K562 (cell line): ENCODE measurements around the gene RUVBL2. TPM values are rescaled to one million over a fixed set of nuclear protein-coding genes. Genes with fewer than 3 reads are reported as not detected.

Experiments used
- ATAC-seq: fragments of 200-7000 bp; cut with Tn5 transposase; 3 replicates; pipeline ENCODE4 v1.9.1; 2020; ENCODE audit warnings: moderate library complexity
- BruUV-seq: library from RNA; stranded (reverse); fragments of 400-500 nt; replicated peaks from 2 replicates; lab custom pipeline; 2021; lab: Mats Ljungman, UMichigan
- CTCF ChIA-PET: fragments of 300-600 bp; formaldehyde crosslinking; extraction: SDS; loops from one replicate; lab custom pipeline; 2021; ENCODE audit warnings: low intra/inter-chr PET ratio; lab: Yijun Ruan, JAX
- POLR2A ChIA-PET: fragments of 300-600, 350-650 bp; sonication (Branson Sonifier 250); formaldehyde crosslinking; extraction: SDS; loops from one replicate; lab custom pipeline; 2021; ENCODE audit warnings: antibody characterized with exemption, inconsistent platforms; lab: Yijun Ruan, JAX
- DNase-seq, 4 experiments: peaks; one replicate each; pipeline versions ENCODE4 v3.0.0 to v3.0.0-alpha.2; 2011 to 2018; ENCODE audit warnings: low spot score in 3 of 4, mixed read lengths in 3 of 4; ENCODE audit errors: extremely low read depth in 1 of 4
- FAIRE-seq: peaks from 2 replicates; lab custom pipeline; 2011; peaks lifted over from hg19 to GRCh38; lab: Jason Lieb, UNC
- H2AFZ ChIP-seq: 2 replicates; pipeline ENCODE4 v1.6.0; 2011; ENCODE audit warnings: low read depth, low read length, control low read depth, inconsistent platforms
- H3K27ac ChIP-seq: fragments of 200-600 bp; 3 replicates; pipeline ENCODE4 v1.8.0; 2011; ENCODE audit warnings: low read depth, mild to moderate bottlenecking, control low read depth, inconsistent platforms, low read length, moderate library complexity, mixed read lengths; ENCODE audit errors: extremely low read depth
- H3K27me3 ChIP-seq, 2 experiments: fragments of 300-600 bp in 1 of 2; 2 replicates in 1 of 2; 3 replicates in 1 of 2; pipeline versions ENCODE4 v1.6.0 to v1.8.0; 2011; ENCODE audit warnings: inconsistent platforms in 2 of 2, low read length in 2 of 2, mild to moderate bottlenecking in 1 of 2, mixed read lengths in 1 of 2, moderate library complexity in 1 of 2; ENCODE audit not compliant: control insufficient read depth in 2 of 2, insufficient read depth in 2 of 2
- H3K36me3 ChIP-seq: fragments of 300-600 bp; 3 replicates; pipeline ENCODE4 v1.8.0; 2011; ENCODE audit warnings: mild to moderate bottlenecking, low read length, inconsistent platforms; ENCODE audit not compliant: control insufficient read depth, insufficient read depth
- H3K4me1 ChIP-seq, 2 experiments: fragments of 200-600 bp in 1 of 2; replicated peaks in 1 of 2; 2 replicates in 1 of 2; 3 replicates in 1 of 2; pipeline versions ENCODE4 v1.5.1 to v1.8.0; 2011; ENCODE audit warnings: inconsistent platforms in 2 of 2, low read length in 2 of 2, mild to moderate bottlenecking in 1 of 2, mixed read lengths in 1 of 2, moderate library complexity in 1 of 2; ENCODE audit not compliant: control insufficient read depth in 2 of 2, insufficient read depth in 2 of 2
- H3K4me2 ChIP-seq: 2 replicates; pipeline ENCODE4 v1.6.1; 2011; ENCODE audit warnings: low read length, control low read depth, inconsistent platforms, mixed read lengths; ENCODE audit not compliant: insufficient read depth
- H3K4me3 ChIP-seq: fragments of 200-600 bp; sonication (generic), shearing (Covaris generic); 2 replicates; pipeline ENCODE4 v1.5.1; 2016; ENCODE audit warnings: control low read depth, inconsistent platforms
- H3K79me2 ChIP-seq: fragments of 200-600 bp; 3 replicates; pipeline ENCODE4 v1.8.0; 2011; ENCODE audit warnings: low read length, inconsistent platforms; ENCODE audit not compliant: control insufficient read depth, insufficient read depth
- H3K9ac ChIP-seq, 2 experiments: 2 replicates each; pipeline versions ENCODE4 v1.6.0 to v1.6.1; 2011; ENCODE audit warnings: low read depth in 2 of 2, low read length in 2 of 2, control low read depth in 1 of 2, inconsistent platforms in 1 of 2, mild to moderate bottlenecking in 1 of 2, mixed read lengths in 1 of 2; ENCODE audit not compliant: insufficient read depth in 1 of 2
- H3K9me1 ChIP-seq: one replicate; pipeline ENCODE4 v1.6.0; 2011; ENCODE audit warnings: inconsistent platforms, mild to moderate bottlenecking, low read length, moderate library complexity; ENCODE audit not compliant: control insufficient read depth, insufficient read depth
- H3K9me3 ChIP-seq: replicated peaks from 2 replicates; pipeline ENCODE4 v1.5.1; 2011; ENCODE audit warnings: low read depth, low read length, inconsistent platforms; ENCODE audit not compliant: control insufficient read depth, insufficient read depth
- H4K20me1 ChIP-seq: replicated peaks from 2 replicates; pipeline ENCODE4 v1.6.1; 2011; ENCODE audit warnings: low read length, inconsistent platforms, mixed read lengths; ENCODE audit not compliant: control insufficient read depth, insufficient read depth
- EWSR1 ChIP-seq: fragments of 450-650 bp; IDR thresholded peaks from 2 replicates; pipeline ENCODE4 v1.6.1; 2018; ENCODE audit warnings: borderline replicate concordance, mild to moderate bottlenecking, low read depth, moderate library complexity; ENCODE audit not compliant: partially characterized antibody
- FOXA1 ChIP-seq: fragments of 450-650 bp; IDR thresholded peaks from 2 replicates; pipeline ENCODE4 v1.6.1; 2016; ENCODE audit warnings: mild to moderate bottlenecking, borderline replicate concordance
- GABPA ChIP-seq: fragments of 200-800 bp; sonication (Bioruptor generic); conservative IDR thresholded peaks from 2 replicates; pipeline ENCODE4 v1.6.1; 2016; ENCODE audit warnings: low read depth, missing genetic modification characterization, missing compliant biosample characterization
- GABPB1 ChIP-seq: sonication (generic); formaldehyde crosslinking; IDR thresholded peaks from 2 replicates; pipeline ENCODE4 v1.8.0; 2022; ENCODE audit warnings: mild to moderate bottlenecking, missing genetic modification reagents
- HLTF ChIP-seq: fragments of 450-650 bp; IDR thresholded peaks from 2 replicates; pipeline ENCODE4 v1.6.1; 2016
- MCM3 ChIP-seq: fragments of 450-650 bp; IDR thresholded peaks from 2 replicates; pipeline ENCODE4 v1.6.1; 2016
- MCM7 ChIP-seq, 2 experiments: fragments of 450-650 bp; IDR thresholded peaks; 2 replicates each; pipeline ENCODE4 v1.6.1; 2016 to 2018
- NCOA2 ChIP-seq, 2 experiments: fragments of 450-650 bp; IDR thresholded peaks; 2 replicates each; pipeline ENCODE4 v1.6.1; 2018; ENCODE audit warnings: mild to moderate bottlenecking in 2 of 2, moderate library complexity in 1 of 2; ENCODE audit not compliant: partially characterized antibody in 2 of 2
- NFRKB ChIP-seq: fragments of 450-650 bp; IDR thresholded peaks from 2 replicates; pipeline ENCODE4 v1.6.1; 2016; ENCODE audit warnings: low read depth
- NONO ChIP-seq, 2 experiments: fragments of 200-400 bp in 1 of 2; fragments of 450-650 bp in 1 of 2; formaldehyde crosslinking in 1 of 2; IDR thresholded peaks; 2 replicates each; pipeline ENCODE4 v1.6.1; 2017; ENCODE audit warnings: low read depth in 2 of 2, mild to moderate bottlenecking in 2 of 2, moderate library complexity in 2 of 2, low read length in 1 of 2
- PRDM10 ChIP-seq: fragments of 450-650 bp; IDR thresholded peaks from 2 replicates; pipeline ENCODE4 v1.6.1; 2018; ENCODE audit not compliant: partially characterized antibody
- RBBP5 ChIP-seq: fragments of 200-600 bp; sonication (generic); IDR thresholded peaks from 2 replicates; pipeline ENCODE4 v1.6.1; 2012; ENCODE audit warnings: borderline replicate concordance, mild to moderate bottlenecking, low read length, control low read depth, inconsistent platforms; ENCODE audit not compliant: insufficient read depth, poor library complexity, severe bottlenecking
- RNF219 ChIP-seq: fragments of 250-450 bp; sonication (Bioruptor Pico); IDR thresholded peaks from 2 replicates; pipeline ENCODE4 v1.5.0; 2022; ENCODE audit warnings: mild to moderate bottlenecking
- SRSF3 ChIP-seq: fragments of 200-400 bp; formaldehyde crosslinking; IDR thresholded peaks from 2 replicates; pipeline ENCODE4 v1.6.1; 2016; ENCODE audit warnings: mild to moderate bottlenecking, low read length, moderate library complexity; ENCODE audit not compliant: insufficient read depth
- ZBTB7A ChIP-seq: IDR thresholded peaks from 2 replicates; pipeline ENCODE4 v1.6.1; 2011; ENCODE audit warnings: low read depth, mild to moderate bottlenecking, low read length, moderate library complexity, borderline replicate concordance; ENCODE audit not compliant: control insufficient read depth
- ZNF217 ChIP-seq: sonication (generic); formaldehyde crosslinking; IDR thresholded peaks from 2 replicates; pipeline ENCODE4 v1.8.0; 2022; ENCODE audit warnings: mild to moderate bottlenecking, missing genetic modification reagents
- WGBS: fragments of 100-300 bp; shearing (Covaris generic); methylation state at CpG from one replicate; pipeline ENCODE4 v1.1.6; 2016; ENCODE audit warnings: low coverage, mixed read lengths; ENCODE audit not compliant: insufficient coverage; ENCODE audit errors: missing lambda C conversion rate; 5-methylcytosine and 5-hydroxymethylcytosine counted together
- in situ Hi-C: fragments of 300-500 bp; cut with MboI; formaldehyde crosslinking; loops from 4 replicates; pipeline ENCODE4 v1.15.0; 2018; ENCODE audit warnings: inconsistent platforms, mixed read lengths
- intact Hi-C: fragments of 100-400 bp; cut with micrococcal nuclease; formaldehyde crosslinking; loops from 2 replicates; pipeline ENCODE4 v1.14.2; 2022
- polyA plus RNA-seq, 8 experiments: library from polyadenylated mRNA; depleted of rRNA in 4 of 8; stranded (reverse) in 5 of 8; unstranded in 3 of 8; fragments of >200 nt; fragmentation: Nextera tagmentation in 2 of 8; fragmentation: Illumina TruSeq in 1 of 8; extraction: Ambion mirVana in 2 of 8; extraction: Trizol in 1 of 8; gene quantifications; 2 replicates each; pipeline versions ENCODE4 v1.2.1 to v1.2.3, GENCODE V29; 2011 to 2014; ENCODE audit warnings: inconsistent platforms in 1 of 8, missing spikeins in 1 of 8
- total RNA-seq, 7 experiments: library from RNA; depleted of rRNA in 6 of 7; stranded (reverse); fragments of >200 nt in 6 of 7; fragmentation: Illumina TruSeq in 2 of 7; extraction: Trizol in 2 of 7; gene quantifications; 2 replicates each; pipeline versions ENCODE4 v1.2.1 to v1.2.3, GENCODE V29; 2011 to 2021; ENCODE audit warnings: low replicate concordance in 1 of 7

RUVBL2 gene
- total and polyA plus RNA-seq, 9 of the 15 experiments (the other 6 are each of a cell fraction or from before 2014, with no cell fraction given): 71.4 to 453 (median 237) TPM

GRCh38 chr19:48994035-48994386 is 324 bp downstream of the RUVBL2 start:
- Histone ChIP-seq H3K27me3 (no peaks in the 10 kb centered on the region), H3K9me3 (no peaks in the 10 kb centered on the region), H3K27ac (peak overlapping the region; percentile 91), H3K4me2 (peak overlapping the region; percentile 99), H3K9ac (peak overlapping the region; percentile 94 to 95), H3K36me3 (peaks cover 42% of the 10 kb centered on the region; the same call in 2 of the 3 replicates), H3K79me2 (peaks cover 80% of the 10 kb centered on the region), H3K9me1 (no peaks in the 10 kb centered on the region), H3K4me1 (peaks cover 5 to 30% of the 10 kb centered on the region in 2 experiments; a peak in 4 of 5 replicates), H2AFZ (peak overlapping the region; percentile 61; the same call in 1 of the 2 replicates), H4K20me1 (0 out of 2 replicates have a peak, but pooled peaks cover 2% of the 10 kb centered on the region), H3K4me3 (peak overlapping the region; percentile 87)
- TSS peak; percentile 79 for BruUV-seq
- intact Hi-C loops: loop anchor here (10.0 kb wide), 2 partner anchors 161 to 231 kb away; partner anchors contain the start of genes HRC and TRPM4
- WGBS: 0% methylated on average over 13 of the region's 13 CpGs
- POLR2A ChIA-PET: interaction anchor here (0.7 to 3.0 kb wide), 13 partner anchors 9 to 364 kb away, joined by 3 to 42 read pairs (median 4); partner anchors contain the start of gene FTL
- FAIRE-seq (no peak), DNase-seq (no peak), ATAC-seq (no peak)
- in situ Hi-C loops: no loop called here
- CTCF ChIA-PET: no interaction called here
- TF ChIP-seq ZNF217 (no peak), SRSF3 (no peak), GABPB1 (peak; percentile 4; the same call in 1 of the 2 replicates), RNF219 (CRISPR knock-in tag) (no peak), NONO (IDR thresholded peaks at IDR 0.05; ENCODE audit: low read depth in 2 of 2, low read length in 1 of 2) (no peak), NFRKB (peak; percentile 16; the same call in 1 of the 2 replicates), HLTF (no peak), EWSR1 (no peak), RBBP5 (peak; percentile 2), MCM7 (IDR thresholded peaks at IDR 0.05) (no peak), MCM3 (no peak), ZBTB7A (0 out of 2 replicates have a peak, but pooled peaks have one; percentile 31), NCOA2 (IDR thresholded peaks at IDR 0.05; ENCODE audit: partially characterized antibody in 2 of 2) (no peak), GABPA (peak; percentile 77), FOXA1 (no peak), PRDM10 (no peak)
